K562 (cell line): ENCODE results near the gene SMCO4.

Source experiments
- CTCF ChIP-seq, 3 experiments: IDR thresholded peaks in 2 of 3; conservative IDR thresholded peaks in 1 of 3; 2 replicates each; pipeline ENCODE4 v1.5.1; 2011 to 2012; ENCODE audit warnings: low read length in 3 of 3, mild to moderate bottlenecking in 3 of 3, control low read depth in 2 of 3, improper control_type of control experiment in 1 of 3, inconsistent platforms in 1 of 3, low read depth in 1 of 3, mixed read lengths in 1 of 3, moderate library complexity in 1 of 3; ENCODE audit not compliant: insufficient read depth in 2 of 3
- EZH2 ChIP-seq: IDR thresholded peaks from 2 replicates; pipeline ENCODE4 v1.6.1; 2012; ENCODE audit warnings: low read depth, mild to moderate bottlenecking, inconsistent platforms, low read length, borderline replicate concordance
- LEF1 ChIP-seq: fragments of 450-650 bp; IDR thresholded peaks from 2 replicates; pipeline ENCODE4 v1.6.1; 2016; ENCODE audit warnings: mild to moderate bottlenecking
- POLR2A ChIP-seq: fragments of 450-650 bp; conservative IDR thresholded peaks from 2 replicates; pipeline ENCODE4 v1.6.1; 2016
- RBM22 ChIP-seq: fragments of 200-400 bp; formaldehyde crosslinking; IDR thresholded peaks from 2 replicates; pipeline ENCODE4 v1.6.1; 2018; ENCODE audit warnings: low read length, low read depth; ENCODE audit not compliant: poor library complexity, severe bottlenecking
- UBTF ChIP-seq, 2 experiments: IDR thresholded peaks; 2 replicates each; pipeline ENCODE4 v1.6.1; 2012; ENCODE audit warnings: improper control_type of control experiment in 2 of 2, low read depth in 2 of 2, low read length in 2 of 2, borderline replicate concordance in 1 of 2
- ZFP30 ChIP-seq: fragments of 250-450 bp; sonication (Bioruptor Pico); IDR thresholded peaks from 2 replicates; pipeline ENCODE4 v1.8.0; 2022; ENCODE audit warnings: moderate library complexity, mild to moderate bottlenecking, inconsistent platforms, borderline replicate concordance
- ZNF408 ChIP-seq: fragments of 250-450 bp; sonication (Bioruptor Pico); IDR thresholded peaks from 2 replicates; pipeline ENCODE4 v1.4.0; 2020; ENCODE audit warnings: low read depth, mild to moderate bottlenecking, moderate library complexity
- ZNF76 ChIP-seq: fragments of 250-450 bp; sonication (Bioruptor Pico); IDR thresholded peaks from 2 replicates; pipeline ENCODE4 v1.4.0; 2020; ENCODE audit warnings: mild to moderate bottlenecking, moderate library complexity, borderline replicate concordance

GRCh38 chr11:93432247-93432646, 110.9 kb downstream of the SMCO4 start:
- TF ChIP-seq CTCF (IDR thresholded peaks at IDR 0.05 in 2 of 3, conservative IDR thresholded peaks at IDR 0.05 in 1 of 3; ENCODE audit: insufficient read depth in 2 of 3, low read depth in 1 of 3, low read length in 3 of 3) = no peak
- no peak for TF ChIP-seq EZH2
- no peak for TF ChIP-seq ZNF76 (CRISPR knock-in tag)
- no peak for TF ChIP-seq RBM22
- TF ChIP-seq LEF1 = no peak
- no peak for TF ChIP-seq ZNF408 (CRISPR knock-in tag)
- no peak for TF ChIP-seq ZFP30
- no peak for TF ChIP-seq UBTF (IDR thresholded peaks at IDR 0.05; ENCODE audit: borderline replicate concordance in 1 of 2, low read depth in 2 of 2, low read length in 2 of 2)
- no peak for TF ChIP-seq POLR2A
